ENCODE results near the gene HGD. TPM values are rescaled to one million over a fixed set of nuclear protein-coding genes. Genes with fewer than 3 reads are reported as not detected.
"Not testable (repeated sequence)": the region's sequence is repeated elsewhere in the genome, so short reads cannot be mapped to it uniquely, and the experiment has no call there.

The HGD gene
- 1 to 10 TPM; 1.8 to 2.2 TPM for total RNA-seq
- 1 to 10 TPM; 2.4 to 2.6 TPM for polyA plus RNA-seq
- long read RNA-seq, donor 1, result 0 reads
- long read RNA-seq, donor 2, result 0 reads
- long read RNA-seq, donor 3, result 0 reads
- long read RNA-seq, donor 4, result 0 reads
- long read RNA-seq, donor 5, result 0 reads

- H3K27ac ChIP-seq (ENCODE audit: low read depth in 1 of 2, low read length in 1 of 2), result peak within 1 kb of the TSS in 1 of 2 donors; percentile 56
- DNase-seq, result peak in 1 of 3 donors; percentile 18
- peaks cover 0 to 3% (median 0%) of the 10 kb centered on the region in 4 donors for H3K36me3 ChIP-seq (ENCODE audit: control insufficient read depth in 4 of 4, insufficient read depth in 4 of 4, low read length in 4 of 4)
- 67 to 69% methylated on average over 5 of the region's 5 CpGs for WGBS, 2 donors
- no peaks in the 10 kb centered on the region for H3K27me3 ChIP-seq (ENCODE audit: control insufficient read depth in 3 of 3, insufficient read depth in 3 of 3, low read length in 2 of 3)
- no peak within 1 kb of the TSS for H3K9ac ChIP-seq (ENCODE audit: insufficient read depth in 1 of 2, low read length in 2 of 2)
- no peak for ATAC-seq (ENCODE audit: insufficient read depth, low FRiP score)
- peaks cover 0 to 7% (median 0%) of the 10 kb centered on the region in 5 donors for H3K4me1 ChIP-seq (ENCODE audit: control insufficient read depth in 5 of 5, insufficient read depth in 5 of 5, low read length in 5 of 5)
- TF ChIP-seq, protein P1, sequence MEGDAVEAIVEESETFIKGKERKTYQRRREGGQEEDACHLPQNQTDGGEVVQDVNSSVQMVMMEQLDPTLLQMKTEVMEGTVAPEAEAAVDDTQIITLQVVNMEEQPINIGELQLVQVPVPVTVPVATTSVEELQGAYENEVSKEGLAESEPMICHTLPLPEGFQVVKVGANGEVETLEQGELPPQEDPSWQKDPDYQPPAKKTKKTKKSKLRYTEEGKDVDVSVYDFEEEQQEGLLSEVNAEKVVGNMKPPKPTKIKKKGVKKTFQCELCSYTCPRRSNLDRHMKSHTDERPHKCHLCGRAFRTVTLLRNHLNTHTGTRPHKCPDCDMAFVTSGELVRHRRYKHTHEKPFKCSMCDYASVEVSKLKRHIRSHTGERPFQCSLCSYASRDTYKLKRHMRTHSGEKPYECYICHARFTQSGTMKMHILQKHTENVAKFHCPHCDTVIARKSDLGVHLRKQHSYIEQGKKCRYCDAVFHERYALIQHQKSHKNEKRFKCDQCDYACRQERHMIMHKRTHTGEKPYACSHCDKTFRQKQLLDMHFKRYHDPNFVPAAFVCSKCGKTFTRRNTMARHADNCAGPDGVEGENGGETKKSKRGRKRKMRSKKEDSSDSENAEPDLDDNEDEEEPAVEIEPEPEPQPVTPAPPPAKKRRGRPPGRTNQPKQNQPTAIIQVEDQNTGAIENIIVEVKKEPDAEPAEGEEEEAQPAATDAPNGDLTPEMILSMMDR (IDR thresholded peaks at IDR 0.05; ENCODE audit: control extremely low read depth, extremely low read depth), result no peak
- no peak within 1 kb of the TSS for H3K4me3 ChIP-seq
- H3K9me3 ChIP-seq (ENCODE audit: control insufficient read depth in 4 of 4, insufficient read depth in 3 of 4, low read length in 3 of 4), result no peaks in the 10 kb centered on the region
Observed at GRCh38 chr3:120682095-120682681, at the start of gene HGD. Gene HGD (minus strand): TSS chr3:120682239. CDS start chr3:120682111, 128 bp downstream.

- no peak overlapping the region for H3K27ac ChIP-seq (ENCODE audit: low read depth in 1 of 2, low read length in 1 of 2)
- no peak overlapping the region for H3K4me3 ChIP-seq
- peaks cover 0 to 3% (median 1%) of the 10 kb centered on the region in 4 donors for H3K36me3 ChIP-seq (ENCODE audit: control insufficient read depth in 4 of 4, insufficient read depth in 4 of 4, low read length in 4 of 4)
- WGBS, 2 donors, result 92 to 93% methylated on average over 4 of the region's 4 CpGs
- ATAC-seq (ENCODE audit: insufficient read depth, low FRiP score), result no peak
- H3K9me3 ChIP-seq (ENCODE audit: control insufficient read depth in 4 of 4, insufficient read depth in 3 of 4, low read length in 3 of 4), result peaks cover 0 to 2% (median 0%) of the 10 kb centered on the region in 4 donors
- TF ChIP-seq, protein P1 (IDR thresholded peaks at IDR 0.05; ENCODE audit: control extremely low read depth, extremely low read depth), result no peak
- no peak for DNase-seq
- no peaks in the 10 kb centered on the region for H3K27me3 ChIP-seq (ENCODE audit: control insufficient read depth in 3 of 3, insufficient read depth in 3 of 3, low read length in 2 of 3)
- H3K9ac ChIP-seq (ENCODE audit: insufficient read depth in 1 of 2, low read length in 2 of 2), result no peak overlapping the region
- H3K4me1 ChIP-seq (ENCODE audit: control insufficient read depth in 5 of 5, insufficient read depth in 5 of 5, low read length in 5 of 5), result no peaks in the 10 kb centered on the region
Observed at GRCh38 chr3:120730576-120731542, 48.8 kb upstream of the HGD start.

DNA sequence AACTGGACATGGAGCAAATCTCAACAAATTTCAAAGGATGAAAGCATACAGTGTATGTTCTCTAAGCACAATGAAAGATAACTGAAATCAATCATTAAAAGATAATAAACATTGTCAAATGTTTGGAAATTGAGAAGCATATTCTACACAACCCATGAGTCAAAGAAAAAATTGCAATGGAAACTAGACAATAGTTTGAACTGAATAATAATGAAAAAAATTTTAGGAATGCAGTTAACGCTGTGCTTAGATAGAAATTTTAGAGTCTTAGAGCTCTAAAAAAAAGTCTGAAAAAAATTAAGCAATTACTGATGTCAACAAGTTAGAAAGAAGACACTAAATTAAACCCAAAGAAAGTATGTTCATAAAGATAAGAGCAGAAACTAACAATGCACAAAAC, 44.8 kb upstream of the HGD start:
- no peak for DNase-seq
- no peak overlapping the region for H3K9ac ChIP-seq (ENCODE audit: insufficient read depth in 1 of 2, low read length in 2 of 2)
- H3K27me3 ChIP-seq (ENCODE audit: control insufficient read depth in 3 of 3, insufficient read depth in 3 of 3, low read length in 2 of 3), result no peaks in the 10 kb centered on the region
- H3K4me3 ChIP-seq, result no peak overlapping the region
- H3K9me3 ChIP-seq (ENCODE audit: control insufficient read depth in 4 of 4, insufficient read depth in 3 of 4, low read length in 3 of 4), result no peaks in the 10 kb centered on the region
- 88 to 92% methylated on average over 1 of the region's 1 CpG for WGBS, 2 donors
- no peak overlapping the region for H3K27ac ChIP-seq (ENCODE audit: low read depth in 1 of 2, low read length in 1 of 2)
- H3K36me3 ChIP-seq (ENCODE audit: control insufficient read depth in 4 of 4, insufficient read depth in 4 of 4, low read length in 4 of 4), result peaks cover 0 to 3% (median 1%) of the 10 kb centered on the region in 4 donors
- TF ChIP-seq, protein P1 (IDR thresholded peaks at IDR 0.05; ENCODE audit: control extremely low read depth, extremely low read depth), result no peak
- no peaks in the 10 kb centered on the region for H3K4me1 ChIP-seq (ENCODE audit: control insufficient read depth in 5 of 5, insufficient read depth in 5 of 5, low read length in 5 of 5)
- no peak for ATAC-seq (ENCODE audit: insufficient read depth, low FRiP score)

GRCh38 chr3:120719167-120719834, 37.3 kb upstream of the HGD start:
- Histone ChIP-seq H3K4me3 (peak overlapping the region; percentile 37), H3K9ac (ENCODE audit: insufficient read depth in 1 of 2, low read length in 2 of 2) (peak overlapping the region in 1 of 2 donors; percentile 42)
- not testable (repeated sequence) for ATAC-seq (ENCODE audit: insufficient read depth, low FRiP score)

More at GRCh38 chr3:120719167-120719834, 37.3 kb upstream of the HGD start:
- not testable (repeated sequence) for H3K9me3 ChIP-seq (ENCODE audit: control insufficient read depth in 4 of 4, insufficient read depth in 3 of 4, low read length in 3 of 4); H3K4me1 ChIP-seq (ENCODE audit: control insufficient read depth in 5 of 5, insufficient read depth in 5 of 5, low read length in 5 of 5); H3K27me3 ChIP-seq (ENCODE audit: control insufficient read depth in 3 of 3, insufficient read depth in 3 of 3, low read length in 2 of 3); H3K36me3 ChIP-seq (ENCODE audit: control insufficient read depth in 4 of 4, insufficient read depth in 4 of 4, low read length in 4 of 4)
- peak overlapping the region in 1 of 2 donors; percentile 76 for H3K27ac ChIP-seq (ENCODE audit: low read depth in 1 of 2, low read length in 1 of 2)
- WGBS, 2 donors, result 46 to 57% methylated on average over 20 of the region's 20 CpGs
- DNase-seq, result peak; percentile 18 to 26 (median 25)

Measured in lung (tissue), 16 donors.